Measurements from ENCODE around the gene HS6ST2. TPM values are rescaled to one million over a fixed set of nuclear protein-coding genes. Genes with fewer than 3 reads are reported as not detected.

The HS6ST2 gene
- polyA plus RNA-seq, 1 donor (not counting 4 experiments of a cell fraction or from before 2014, with no cell fraction given): 0.43 TPM

- no peak overlapping the region for H3K27ac ChIP-seq (ENCODE audit: control insufficient read depth, insufficient read depth, low read length)
- TF ChIP-seq EZH2 (IDR thresholded peaks at IDR 0.05; ENCODE audit: low read length) (no peak), CTCF (optimal IDR thresholded peaks at IDR 0.05 in 1 of 3, IDR thresholded peaks at IDR 0.05 in 1 of 3, conservative IDR thresholded peaks at IDR 0.05 in 1 of 3; ENCODE audit: extremely low read depth in 1 of 3, insufficient read depth in 2 of 3, low read length in 3 of 3) (no peak)
- dilution Hi-C loops (cut with MboI; ENCODE audit: extremely low pct_ligation_motif_present, low sequenced_read_pairs): no loop called here
- H3K4me1 ChIP-seq (ENCODE audit: control insufficient read depth, extremely low read depth, insufficient read depth, low read length): no peaks in the 10 kb centered on the region
- no peaks in the 10 kb centered on the region for H3K79me2 ChIP-seq (ENCODE audit: control insufficient read depth, insufficient read depth, low read length)
- H3K36me3 ChIP-seq (ENCODE audit: control insufficient read depth in 2 of 2, extremely low read depth in 1 of 2, insufficient read depth in 2 of 2, low read length in 2 of 2): no peaks in the 10 kb centered on the region
- H3K9ac ChIP-seq (ENCODE audit: control insufficient read depth, extremely low read depth, insufficient read depth, low read length): no peak overlapping the region
- no peak overlapping the region for H3K4me2 ChIP-seq (ENCODE audit: control insufficient read depth, extremely low read depth, insufficient read depth, low read depth, low read length)
- DNase-seq (ENCODE audit: low read depth, low spot score) (no peak), FAIRE-seq (no peak)
- no peak overlapping the region for H2AFZ ChIP-seq (ENCODE audit: control insufficient read depth, low read length)
- H3K9me1 ChIP-seq (ENCODE audit: control insufficient read depth, extremely low read depth, insufficient read depth, low read length): no peaks in the 10 kb centered on the region
- H4K20me1 ChIP-seq (ENCODE audit: control insufficient read depth, extremely low read depth, insufficient read depth, low read length): no peaks in the 10 kb centered on the region
- H3K9me3 ChIP-seq (ENCODE audit: control insufficient read depth, low read depth, low read length): no peaks in the 10 kb centered on the region
- H3K4me3 ChIP-seq (ENCODE audit: control insufficient read depth in 2 of 3, extremely low read depth in 1 of 3, insufficient read depth in 2 of 3, low read depth in 1 of 3, low read length in 3 of 3): no peak overlapping the region
- no peaks in the 10 kb centered on the region for H3K27me3 ChIP-seq (ENCODE audit: control insufficient read depth, extremely low read depth, insufficient read depth, low read length)
Observed at GRCh38 chrX:132986556-132986955, 28.1 kb upstream of the HS6ST2 start.

GRCh38 chrX:132984058-132984650, 25.7 kb upstream of the HS6ST2 start:
- no peaks in the 10 kb centered on the region for H3K79me2 ChIP-seq (ENCODE audit: control insufficient read depth, insufficient read depth, low read length)
- no peak overlapping the region for H2AFZ ChIP-seq (ENCODE audit: control insufficient read depth, low read length)
- no peaks in the 10 kb centered on the region for H3K4me1 ChIP-seq (ENCODE audit: control insufficient read depth, extremely low read depth, insufficient read depth, low read length)
- no peak overlapping the region for H3K9ac ChIP-seq (ENCODE audit: control insufficient read depth, extremely low read depth, insufficient read depth, low read length)
- TF ChIP-seq CTCF (optimal IDR thresholded peaks at IDR 0.05 in 1 of 3, IDR thresholded peaks at IDR 0.05 in 1 of 3, conservative IDR thresholded peaks at IDR 0.05 in 1 of 3; ENCODE audit: extremely low read depth in 1 of 3, insufficient read depth in 2 of 3, low read length in 3 of 3): no peak
- TF ChIP-seq EZH2 (IDR thresholded peaks at IDR 0.05; ENCODE audit: low read length): no peak
- no peak for DNase-seq (ENCODE audit: low read depth, low spot score)
- H3K4me3 ChIP-seq (ENCODE audit: control insufficient read depth in 2 of 3, extremely low read depth in 1 of 3, insufficient read depth in 2 of 3, low read depth in 1 of 3, low read length in 3 of 3): no peak overlapping the region
- no peaks in the 10 kb centered on the region for H3K36me3 ChIP-seq (ENCODE audit: control insufficient read depth in 2 of 2, extremely low read depth in 1 of 2, insufficient read depth in 2 of 2, low read length in 2 of 2)
- H3K27me3 ChIP-seq (ENCODE audit: control insufficient read depth, extremely low read depth, insufficient read depth, low read length): no peaks in the 10 kb centered on the region
- dilution Hi-C loops (cut with MboI; ENCODE audit: extremely low pct_ligation_motif_present, low sequenced_read_pairs): no loop called here
- H3K9me3 ChIP-seq (ENCODE audit: control insufficient read depth, low read depth, low read length): no peaks in the 10 kb centered on the region
- H3K4me2 ChIP-seq (ENCODE audit: control insufficient read depth, extremely low read depth, insufficient read depth, low read depth, low read length): no peak overlapping the region
- no peaks in the 10 kb centered on the region for H4K20me1 ChIP-seq (ENCODE audit: control insufficient read depth, extremely low read depth, insufficient read depth, low read length)
- H3K9me1 ChIP-seq (ENCODE audit: control insufficient read depth, extremely low read depth, insufficient read depth, low read length): no peaks in the 10 kb centered on the region
- H3K27ac ChIP-seq (ENCODE audit: control insufficient read depth, insufficient read depth, low read length): no peak overlapping the region
- no peak for FAIRE-seq
